Umbilical cord (tissue), 2 donors: ENCODE measurements around the gene FOXP1. TPM values are rescaled to one million over a fixed set of nuclear protein-coding genes. Genes with fewer than 3 reads are reported as not detected.

Source experiments
- DNase-seq: peaks from one replicate; pipeline ENCODE4 v3.0.0-alpha.2; 2015; ENCODE audit warnings: low spot score
- total RNA-seq: library from RNA; depleted of rRNA; stranded (reverse); fragments of >200 nt; gene quantifications from one replicate; pipeline ENCODE4 v1.2.3, GENCODE V29; 2014; ENCODE audit warnings: low replicate concordance; ENCODE audit not compliant: insufficient read depth

FOXP1 gene
- total RNA-seq, 1 donor from 2014 or later = 148 TPM

- DNase-seq = peak; percentile 86
These were observed 182.5 kb downstream of the FOXP1 start for GRCh38 chr3:71400986-71401451.

- no peak for DNase-seq
These were observed 184.1 kb downstream of the FOXP1 start for GRCh38 chr3:71399478-71399877.

- peak; percentile 90 for DNase-seq
These were observed 185.2 kb downstream of the FOXP1 start for GRCh38 chr3:71398157-71398836.

- peak; percentile 78 for DNase-seq
These were observed 185.8 kb downstream of the FOXP1 start for GRCh38 chr3:71397726-71398125.

- DNase-seq = peak; percentile 76
These were observed 186.5 kb downstream of the FOXP1 start for GRCh38 chr3:71397046-71397445.

- peak; percentile 38 for DNase-seq
These were observed 187.4 kb downstream of the FOXP1 start for GRCh38 chr3:71395927-71396695.

DNA sequence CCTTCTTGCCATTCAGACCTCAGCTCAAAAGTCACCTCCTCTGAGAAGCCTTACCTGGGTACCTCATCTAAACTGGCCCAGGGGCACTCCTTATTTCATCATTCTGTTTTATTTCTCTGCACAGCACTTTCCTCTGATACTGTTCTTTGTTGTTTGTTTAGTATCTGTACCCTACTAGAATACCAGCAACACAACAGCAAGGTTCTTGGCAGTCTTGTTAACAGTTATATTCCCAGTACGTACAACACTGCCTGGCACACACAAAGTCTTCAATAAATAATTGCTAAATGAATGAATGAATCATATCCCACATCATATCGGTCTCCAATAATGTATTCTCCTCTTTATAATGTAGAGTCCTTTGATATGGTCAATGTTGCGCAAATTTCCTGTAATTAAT lies 188.1 kb downstream of the FOXP1 start:
- DNase-seq = no peak

DNA sequence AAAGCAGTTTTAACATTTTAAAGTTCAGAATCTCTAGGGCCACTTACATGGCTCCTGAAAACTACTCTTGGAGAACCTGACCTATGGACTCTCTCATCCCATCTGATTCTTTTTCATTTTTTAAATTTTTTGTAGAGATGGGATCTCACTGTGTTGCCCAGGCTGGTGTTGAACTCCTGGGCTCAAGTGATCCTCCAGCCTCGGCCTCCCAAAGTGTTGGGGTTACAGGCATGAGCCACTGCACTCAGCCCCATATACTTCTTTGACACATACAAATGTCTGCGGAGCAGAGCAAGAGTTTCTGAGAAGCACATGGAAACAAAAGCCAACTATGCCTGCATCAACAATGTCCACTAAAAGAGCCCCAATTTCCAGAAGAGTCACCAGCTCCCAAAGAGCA lies 189.8 kb downstream of the FOXP1 start:
- DNase-seq = no peak

GRCh38 chr3:71393093-71393492 lies 190.4 kb downstream of the FOXP1 start:
- no peak for DNase-seq

GRCh38 chr3:71392251-71392650 lies 191.3 kb downstream of the FOXP1 start:
- no peak for DNase-seq

DNA sequence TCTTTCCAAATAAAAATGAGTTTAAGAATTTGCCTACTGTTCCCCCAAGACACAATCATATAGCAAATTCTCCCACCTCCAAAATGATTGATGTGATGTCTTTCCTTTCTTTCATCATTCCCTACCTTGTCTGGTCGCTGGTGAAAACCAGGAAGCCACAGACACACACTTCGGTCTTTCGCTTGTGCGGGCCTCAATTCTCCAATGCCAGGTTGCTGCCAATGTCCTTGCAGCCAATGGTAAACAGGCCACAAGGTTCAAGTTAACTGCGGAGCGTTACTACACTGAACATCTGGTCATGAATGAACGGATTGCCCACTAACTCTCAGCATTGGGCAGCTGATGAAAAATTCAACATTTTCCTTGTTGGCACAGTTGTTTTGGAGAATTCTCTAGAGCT lies 192.2 kb downstream of the FOXP1 start:
- DNase-seq = no peak

DNA sequence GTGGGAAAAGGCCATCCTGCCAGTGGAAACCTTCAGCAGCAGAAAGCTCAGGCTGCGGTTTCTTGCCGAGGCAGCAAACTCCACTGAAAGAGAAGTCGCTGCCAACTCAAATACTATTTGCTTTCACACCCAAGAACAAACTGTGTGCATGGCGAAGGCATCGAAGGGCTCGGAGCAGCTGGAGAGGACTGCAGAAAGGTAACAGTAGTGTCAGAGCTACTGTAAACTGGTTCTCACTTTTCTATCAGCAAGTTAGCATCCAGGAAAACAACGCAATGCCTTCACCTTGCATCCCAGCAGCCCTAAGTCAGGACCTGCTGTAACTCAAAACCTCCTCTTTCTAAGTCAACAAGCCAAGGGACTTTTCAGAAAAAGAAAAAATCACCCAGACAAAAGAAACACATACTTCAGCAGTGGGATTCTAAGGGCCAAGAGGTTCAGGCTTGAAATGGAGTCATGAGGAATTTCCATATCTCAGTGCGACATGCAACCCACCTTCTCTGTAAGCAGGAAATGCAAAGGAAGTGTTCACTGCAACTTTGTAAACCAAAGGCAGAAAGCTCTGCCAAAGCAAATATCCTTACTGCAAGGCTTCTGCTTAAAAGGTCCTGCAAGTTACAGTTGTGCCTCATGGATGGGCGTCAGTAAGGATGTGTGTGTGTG lies 193.5 kb downstream of the FOXP1 start:
- peak; percentile 86 for DNase-seq

GRCh38 chr3:71389191-71389590 lies 194.3 kb downstream of the FOXP1 start:
- DNase-seq = no peak

- DNase-seq = no peak
These were observed 194.9 kb downstream of the FOXP1 start for GRCh38 chr3:71388535-71389120.

DNA sequence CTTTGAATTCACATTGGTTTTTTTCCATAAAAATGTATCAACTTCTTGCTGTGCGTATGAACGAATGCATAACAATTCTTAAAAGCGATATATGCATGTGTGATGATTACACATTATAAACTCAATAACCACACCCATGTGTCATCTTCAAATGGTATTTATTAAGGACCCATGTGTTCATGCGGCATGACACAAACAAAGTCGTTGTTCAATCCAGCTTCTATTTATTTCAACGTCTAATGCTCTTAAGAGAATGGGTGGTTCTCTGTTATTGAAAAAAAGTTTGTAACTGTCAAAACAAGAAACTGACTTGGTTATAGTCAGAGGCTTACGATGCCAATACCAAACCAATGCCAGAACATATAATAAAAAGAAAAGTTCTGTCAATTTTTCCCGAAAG lies 195.9 kb downstream of the FOXP1 start:
- no peak for DNase-seq

GRCh38 chr3:71384837-71385716 lies 198.5 kb downstream of the FOXP1 start:
- DNase-seq = peak; percentile 42

- DNase-seq = peak; percentile 57
These were observed 199.1 kb downstream of the FOXP1 start for GRCh38 chr3:71384388-71384787.

GRCh38 chr3:71380096-71380495 lies 203.4 kb downstream of the FOXP1 start:
- DNase-seq = no peak

DNA sequence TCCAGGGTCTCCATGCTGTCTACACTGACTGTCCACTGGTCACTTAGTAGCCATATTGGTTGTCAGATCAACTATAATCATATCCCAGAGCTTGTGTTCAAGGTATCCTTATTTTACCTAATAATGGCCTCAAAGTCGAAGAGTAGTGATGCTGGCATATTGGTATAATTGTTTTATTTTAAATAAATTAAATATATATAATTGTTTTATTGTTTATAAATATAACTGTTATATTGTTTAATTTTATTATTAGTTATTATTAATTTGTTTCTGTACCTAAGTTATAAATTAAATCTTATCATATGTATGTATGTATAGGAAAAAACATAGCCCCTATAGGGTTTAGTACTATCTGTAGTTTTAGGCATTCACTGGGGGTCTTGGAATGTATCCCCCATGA lies 205.0 kb downstream of the FOXP1 start:
- DNase-seq = no peak

- DNase-seq = no peak
These were observed 206.6 kb downstream of the FOXP1 start for GRCh38 chr3:71376911-71377310.

- no peak for DNase-seq
These were observed 207.0 kb downstream of the FOXP1 start for GRCh38 chr3:71376503-71376902.
